ENCODE data around the gene DTNBP1.

Gene DTNBP1

GRCh38 chr6:15530411-15530810 is 132.4 kb downstream of the DTNBP1 start:
- no peak for DNase-seq

DNA sequence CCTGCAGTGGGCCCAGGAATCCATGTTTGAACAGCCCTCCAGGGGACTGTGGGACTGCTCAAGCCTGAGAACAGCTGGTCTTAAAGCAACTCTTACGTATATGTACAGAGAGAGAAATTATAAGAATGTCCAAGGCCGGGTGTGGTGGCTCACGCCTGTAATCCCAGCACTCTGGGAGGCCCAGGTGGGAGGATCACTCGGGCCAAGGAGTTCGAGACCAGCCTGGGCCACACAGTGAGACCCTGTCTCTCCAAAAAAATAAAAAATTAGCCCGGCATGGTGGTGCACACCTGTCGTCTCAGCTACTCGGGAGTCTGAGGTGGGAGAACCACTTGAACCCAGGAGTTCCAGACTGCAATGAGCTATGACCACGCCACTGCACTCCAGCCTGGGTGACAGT is 134.0 kb downstream of the DTNBP1 start:
- DNase-seq, result no peak

DNA sequence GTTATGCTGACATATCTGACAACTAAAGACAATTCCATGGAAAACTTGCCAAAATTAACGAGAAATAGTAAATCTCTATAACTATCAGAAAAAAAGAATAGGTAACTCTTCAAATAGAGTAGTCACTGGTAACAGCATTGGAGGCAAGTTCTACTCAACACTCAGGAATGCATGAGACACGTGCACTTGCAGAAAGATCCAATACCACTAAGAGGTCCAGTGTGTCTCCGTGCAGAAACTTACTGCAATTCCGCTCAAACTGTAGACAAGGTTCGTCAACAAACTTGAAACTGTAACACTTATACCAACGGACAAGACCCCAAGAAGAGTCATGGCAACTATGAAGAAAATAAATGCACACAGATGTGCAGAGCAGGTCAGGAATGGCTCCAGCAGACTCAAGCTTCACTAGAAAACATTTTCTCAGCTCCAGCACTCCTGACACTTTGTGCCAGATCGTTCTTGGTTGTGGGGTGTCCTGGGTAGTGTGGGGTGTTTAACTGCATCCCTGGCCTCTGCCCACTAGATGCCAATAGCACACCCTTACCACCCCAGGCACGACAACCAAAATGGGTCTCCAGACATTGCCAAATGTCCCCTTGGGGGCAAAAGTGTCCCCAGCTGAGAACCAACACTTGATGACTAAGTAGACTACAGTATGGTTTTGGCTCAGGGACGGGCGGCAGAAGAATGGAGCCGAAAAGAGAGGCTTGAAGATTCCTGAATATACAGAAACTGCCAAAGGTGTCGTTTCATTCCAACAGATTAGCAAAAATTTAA is 134.8 kb downstream of the DTNBP1 start:
- no peak for DNase-seq

DNA sequence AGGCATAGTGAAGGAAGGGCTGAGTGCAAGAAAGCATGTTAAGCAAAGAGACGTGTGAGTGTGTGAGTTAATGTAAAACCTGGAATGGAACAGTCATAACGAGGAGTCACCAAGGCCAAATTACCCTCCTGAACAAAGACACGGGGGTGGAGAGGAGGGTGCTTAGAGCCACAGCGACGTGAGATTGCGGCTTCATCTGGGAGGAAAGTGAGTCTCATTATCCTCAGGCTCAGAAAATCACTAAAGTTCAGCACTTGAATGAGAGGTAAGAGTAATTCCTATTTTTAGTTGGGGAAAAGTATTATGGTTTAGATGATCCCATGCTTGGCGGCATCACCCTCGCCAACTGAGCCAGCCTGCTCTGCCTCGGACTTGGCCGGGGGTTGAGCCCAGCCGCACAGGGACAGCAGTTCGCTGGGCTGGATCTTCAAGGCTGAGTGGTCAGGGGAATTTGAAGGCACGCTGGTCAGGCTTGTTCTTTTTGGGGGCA is 136.6 kb downstream of the DTNBP1 start:
- DNase-seq, result no peak

DNA sequence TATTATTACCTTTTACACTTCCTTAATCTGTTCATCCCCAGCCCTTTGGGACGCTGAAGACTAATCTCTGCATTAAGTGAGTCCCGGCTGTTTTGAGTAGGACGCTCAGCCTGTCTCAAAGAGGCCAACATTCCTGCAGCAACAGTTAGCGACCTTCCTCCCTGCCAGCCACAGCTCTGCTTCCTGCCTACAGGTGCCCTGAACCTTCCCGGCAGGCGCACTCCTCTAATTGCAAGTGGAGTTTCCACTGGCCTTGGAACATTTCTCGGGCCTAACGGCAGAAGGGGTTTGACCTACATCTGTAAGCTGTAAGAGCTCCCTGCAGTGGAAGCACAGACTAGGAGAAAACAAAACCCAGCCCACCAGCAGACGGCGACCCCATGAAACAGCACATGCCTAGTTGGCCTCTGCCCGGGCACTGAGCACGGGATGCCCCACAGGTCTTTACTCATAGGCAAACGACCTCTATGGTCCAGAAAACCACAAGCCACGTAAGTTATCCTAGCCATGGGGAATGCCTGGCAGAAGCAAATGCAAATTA is 137.9 kb downstream of the DTNBP1 start:
- DNase-seq, result no peak

DNA sequence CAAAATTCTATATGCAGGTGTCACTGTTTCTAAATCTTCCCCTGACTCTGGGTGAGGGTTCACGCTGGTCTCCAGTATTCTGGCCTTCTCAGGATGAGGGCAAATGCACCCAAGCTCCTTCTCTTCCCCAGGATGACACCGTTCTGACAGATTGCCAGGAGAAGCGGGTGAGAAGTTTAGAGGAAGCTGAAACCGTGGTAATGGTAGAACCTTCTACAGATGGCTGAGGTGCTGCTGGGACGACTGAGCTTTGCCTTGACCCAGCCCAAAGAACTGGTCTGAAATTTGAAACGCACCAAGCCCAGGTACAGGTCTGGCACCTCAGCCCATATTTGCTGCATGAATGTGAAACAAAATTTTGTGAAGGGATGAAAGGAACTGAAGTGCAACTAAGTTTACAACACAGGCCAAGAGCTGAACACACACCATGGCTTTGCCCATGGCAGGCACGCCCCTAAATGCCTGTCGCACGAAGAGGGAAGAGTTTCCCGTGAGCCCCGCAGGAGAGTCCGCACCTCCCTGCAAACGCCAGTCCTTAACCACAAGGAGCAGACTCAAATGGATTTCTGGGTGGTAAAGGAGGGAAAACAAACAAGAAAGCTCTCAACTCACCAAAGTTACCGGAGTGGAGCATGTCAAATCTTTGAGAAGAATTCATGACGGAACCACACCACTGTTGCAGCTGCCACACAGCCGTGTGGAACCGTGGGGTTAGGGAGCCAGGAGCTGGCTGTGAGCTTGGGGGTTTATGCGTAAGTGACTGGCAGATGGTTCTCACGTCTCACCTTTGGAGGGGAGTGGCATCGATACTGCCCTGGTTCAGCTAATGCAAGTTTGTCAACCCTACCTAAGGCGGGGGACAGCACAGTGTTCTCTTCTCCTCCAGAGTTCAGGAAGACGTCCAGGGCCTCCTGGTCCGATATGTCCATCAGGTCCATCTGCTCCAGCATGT is 138.9 kb downstream of the DTNBP1 start:
- no peak for DNase-seq

DNA sequence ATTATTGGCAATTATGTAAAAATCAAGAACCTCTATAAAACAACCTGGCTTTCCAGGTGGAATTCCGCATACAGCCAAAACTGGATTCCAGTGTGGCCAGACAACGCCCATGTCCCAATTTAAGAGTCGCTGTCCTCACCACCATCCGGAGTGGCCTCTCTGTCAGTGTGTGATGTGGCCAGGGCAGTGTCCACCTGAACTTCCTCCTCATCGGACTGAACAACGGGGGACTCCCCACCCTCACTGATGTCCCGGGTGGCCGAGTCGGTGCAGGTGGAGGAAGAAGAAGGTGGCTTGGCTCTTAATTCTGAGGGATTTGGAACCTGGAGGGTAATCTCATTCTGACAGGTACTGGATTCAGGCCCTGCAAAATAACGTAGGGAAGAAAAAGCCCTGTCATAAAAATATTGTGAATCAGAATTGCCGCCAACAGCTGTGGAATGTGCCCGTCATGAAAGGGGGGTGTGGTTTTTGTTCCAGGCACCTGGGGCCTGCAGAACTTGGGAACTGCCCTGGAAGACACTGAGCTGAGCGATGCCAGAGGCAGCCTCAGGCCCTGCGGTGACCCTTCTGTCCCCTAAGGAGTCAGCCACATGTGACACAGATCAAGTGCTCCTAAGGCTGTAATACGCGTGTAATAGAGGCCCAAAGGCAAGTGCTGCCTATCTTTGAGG is 139.8 kb downstream of the DTNBP1 start:
- no peak for DNase-seq

GRCh38 chr6:15522427-15522826 is 140.4 kb downstream of the DTNBP1 start:
- DNase-seq, result no peak

DNA sequence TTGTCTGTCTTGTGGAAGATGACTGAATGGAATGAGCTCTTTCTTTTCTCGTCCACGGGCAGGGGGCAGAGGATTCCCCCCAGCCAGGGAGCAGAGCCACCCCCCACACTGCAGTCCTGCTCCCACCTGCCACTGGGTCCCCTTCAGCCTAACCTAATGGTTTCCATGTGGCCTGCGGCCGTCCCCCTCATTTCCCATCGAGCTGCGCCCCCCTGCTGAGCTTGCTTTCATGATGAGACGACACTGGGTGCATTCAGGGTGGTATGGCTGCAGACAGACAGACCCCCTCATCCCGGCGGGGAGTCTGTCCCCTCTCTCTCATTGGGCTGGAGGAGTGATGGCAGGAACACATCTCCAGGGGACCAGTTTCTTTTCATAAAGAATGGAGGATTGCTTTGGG is 140.8 kb downstream of the DTNBP1 start:
- DNase-seq, result no peak

DNA sequence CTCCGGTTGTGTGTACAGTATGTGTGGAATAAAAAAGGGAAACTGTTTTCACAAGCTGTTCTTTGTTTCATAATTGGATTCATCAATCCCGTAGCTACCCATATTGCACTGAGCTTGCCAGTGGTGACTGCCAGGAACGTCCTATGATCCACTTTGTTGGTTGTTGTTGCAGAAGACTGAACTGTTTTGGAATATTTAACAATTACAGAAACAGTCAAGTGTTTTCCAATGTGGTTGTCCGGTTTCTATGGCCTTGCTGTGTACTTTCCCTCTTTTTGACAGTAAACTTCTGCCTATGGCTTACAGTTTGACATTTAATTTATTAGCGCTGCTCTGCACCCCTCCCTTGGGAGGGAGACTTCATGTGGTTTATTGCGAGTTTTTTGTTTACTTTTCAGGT is 141.2 kb downstream of the DTNBP1 start:
- DNase-seq, result no peak

DNA sequence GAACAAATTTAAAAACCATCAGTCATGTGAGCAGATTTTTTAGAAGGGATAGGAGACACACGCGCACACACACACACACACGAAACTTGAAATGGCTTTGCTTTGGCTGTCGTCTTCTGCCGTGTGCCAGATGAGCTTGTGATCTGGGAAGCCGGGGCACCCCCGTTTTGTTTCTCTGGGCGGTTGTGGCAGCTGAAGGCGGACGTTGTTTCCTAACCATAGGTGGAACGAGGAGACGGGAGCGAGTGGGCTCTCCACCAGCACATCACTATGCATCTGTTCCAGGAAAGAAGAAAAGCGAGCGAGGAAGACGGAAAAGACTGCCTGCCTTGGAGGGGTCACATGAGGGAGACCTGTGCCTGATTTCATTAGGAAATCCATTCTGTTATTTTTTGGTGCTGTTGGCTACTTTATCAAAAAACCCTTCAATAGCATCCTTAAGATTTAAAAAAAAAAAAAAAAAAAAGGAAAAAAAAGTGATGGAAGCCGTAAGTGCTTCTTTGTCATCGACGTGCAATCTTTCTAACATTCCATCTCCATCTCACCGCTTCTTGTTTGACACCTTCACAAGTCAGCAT is 142.1 kb downstream of the DTNBP1 start:
- no peak for DNase-seq

GRCh38 chr6:15519681-15520080 is 143.1 kb downstream of the DTNBP1 start:
- DNase-seq, result no peak

DNA sequence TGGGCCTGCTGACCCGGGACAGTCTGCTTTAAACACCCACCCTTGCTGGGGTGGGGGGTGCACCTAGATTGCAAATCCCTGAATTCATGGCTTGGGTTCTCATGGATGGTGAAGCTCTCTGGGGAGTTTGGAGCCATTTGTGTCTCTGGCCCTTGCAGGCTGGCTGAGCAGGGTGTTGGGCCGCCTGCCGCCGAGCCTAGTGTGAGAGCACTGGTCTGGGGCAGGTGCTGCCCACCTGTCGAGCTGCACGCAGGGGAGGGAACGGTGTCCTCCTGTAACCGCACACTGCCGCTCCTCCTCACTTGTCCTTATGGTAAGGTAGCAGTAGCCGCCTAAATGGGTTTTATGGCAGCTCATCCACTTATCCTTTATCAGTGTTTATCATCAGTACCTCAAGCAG is 143.9 kb downstream of the DTNBP1 start:
- DNase-seq, result no peak

GRCh38 chr6:15518057-15518456 is 144.8 kb downstream of the DTNBP1 start:
- no peak for DNase-seq

- no peak for DNase-seq
These were observed 145.2 kb downstream of the DTNBP1 start for GRCh38 chr6:15517600-15517999.

DNA sequence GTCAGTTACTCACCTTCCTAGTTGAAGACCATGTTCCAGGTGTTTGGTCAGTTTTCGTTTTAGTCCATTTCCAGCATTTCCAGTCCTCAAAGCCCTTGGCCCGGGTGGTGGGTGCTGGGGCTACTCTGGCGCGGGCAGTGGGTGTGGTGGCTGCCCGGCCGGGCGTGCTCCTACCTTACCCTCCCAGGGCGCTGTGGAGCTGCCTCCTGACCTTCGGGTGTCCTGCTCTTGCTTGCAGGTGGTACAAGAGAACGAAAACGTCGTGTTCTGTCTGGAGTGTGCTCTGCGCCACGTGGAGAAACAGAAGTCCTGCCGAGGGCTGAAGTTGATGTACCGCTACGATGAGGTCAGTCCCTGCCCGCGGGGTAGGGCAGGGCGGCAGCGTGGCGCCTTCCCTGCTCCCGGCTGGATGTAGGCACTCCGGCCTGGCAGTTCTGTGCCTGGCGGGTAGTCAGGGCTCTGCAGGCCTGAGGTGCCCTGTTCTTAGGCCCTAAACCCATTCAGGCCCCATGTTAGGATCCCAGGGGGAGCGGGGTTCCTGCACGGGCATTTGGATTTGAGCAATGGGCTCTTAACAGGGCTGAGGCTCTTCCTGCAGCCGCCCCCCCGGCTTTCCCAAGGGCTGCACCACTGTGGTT is 145.8 kb downstream of the DTNBP1 start:
- no peak for DNase-seq

- no peak for DNase-seq
These were observed 146.4 kb downstream of the DTNBP1 start for GRCh38 chr6:15516378-15516777.

DNA sequence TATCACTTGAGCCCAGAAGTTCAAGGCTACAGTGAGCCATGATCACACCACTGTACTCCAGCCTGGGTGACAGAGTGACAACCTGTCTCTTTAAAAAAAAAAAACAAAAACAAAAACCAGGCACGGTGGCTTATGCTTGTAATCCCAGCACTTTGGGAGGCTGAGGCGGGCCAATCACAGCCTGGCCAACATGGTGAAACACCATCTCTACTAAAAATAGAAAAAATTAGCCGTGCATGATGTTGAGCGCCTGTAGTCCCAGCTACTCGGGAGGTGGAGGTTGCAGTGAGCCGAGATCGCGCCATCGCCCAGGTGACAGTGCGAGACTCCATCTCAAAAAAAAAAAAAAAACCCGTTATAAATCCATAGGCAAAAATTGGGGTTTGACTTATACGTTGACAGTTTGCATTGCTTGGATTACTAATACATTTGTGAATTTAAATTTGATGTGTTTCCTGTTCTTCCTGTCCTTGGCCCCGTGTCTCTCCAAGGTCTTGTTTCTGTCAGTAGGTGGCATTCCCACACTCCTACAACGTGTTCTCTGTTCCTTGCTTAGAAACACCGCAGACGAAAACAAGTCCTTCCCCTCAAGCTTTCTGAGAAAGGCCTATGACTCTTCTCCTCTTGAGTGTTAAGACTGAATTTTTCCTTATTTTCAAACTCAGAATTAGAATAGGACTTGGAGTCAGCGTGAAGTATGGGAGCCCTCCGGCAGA is 147.0 kb downstream of the DTNBP1 start:
- DNase-seq, result no peak

GRCh38 chr6:15515226-15515625 is 147.6 kb downstream of the DTNBP1 start:
- no peak for DNase-seq

GRCh38 chr6:15513801-15514711 is 148.8 kb downstream of the DTNBP1 start:
- no peak for DNase-seq
